GM12878 (cell line): Measurements from ENCODE around the gene FBN3. TPM values are rescaled to one million over a fixed set of nuclear protein-coding genes. Genes with fewer than 3 reads are reported as not detected.

Source experiments
- ATAC-seq: fragments of 200-7000 bp; cut with Tn5 transposase; 3 replicates; pipeline ENCODE4 v1.9.1; 2020; ENCODE audit warnings: mild to moderate bottlenecking, moderate library complexity
- BruUV-seq: library from RNA; stranded (reverse); fragments of 400-500 nt; replicated peaks from 2 replicates; lab custom pipeline; 2021; lab: Mats Ljungman, UMichigan
- CTCF ChIA-PET: fragments of 300-600 bp; sonication (Branson Sonifier 250); formaldehyde crosslinking; extraction: SDS; loops from one replicate; lab custom pipeline; 2021; ENCODE audit warnings: inconsistent platforms; lab: Yijun Ruan, JAX
- POLR2A ChIA-PET: fragments of 350-600 bp; formaldehyde crosslinking; extraction: SDS; loops from one replicate; lab custom pipeline; 2021; ENCODE audit warnings: inconsistent platforms; lab: Charles Lee
- RAD21 ChIA-PET: fragments of 300-600 bp; sonication (Branson Sonifier 250); formaldehyde crosslinking; loops from one replicate; lab custom pipeline; 2023; ENCODE audit warnings: antibody characterized with exemption; ENCODE audit not compliant: unreplicated experiment; lab: Charles Lee
- SMC1A ChIA-PET: fragments of 300-600 bp; sonication (Branson Sonifier 250); formaldehyde crosslinking; loops from one replicate; lab custom pipeline; 2023; ENCODE audit not compliant: unreplicated experiment, uncharacterized antibody; lab: Charles Lee
- DNase-seq: peaks from one replicate; pipeline ENCODE4 v3.0.0-alpha.2; 2011; ENCODE audit warnings: low read depth, low spot score
- FAIRE-seq: peaks from 3 replicates; lab custom pipeline; 2011; peaks lifted over from hg19 to GRCh38; lab: Jason Lieb, UNC
- H2AFZ ChIP-seq: 2 replicates; pipeline ENCODE4 v1.6.0; 2011; ENCODE audit warnings: low read depth, low read length, control low read depth; ENCODE audit not compliant: control insufficient read depth
- H3K27ac ChIP-seq: 2 replicates; pipeline ENCODE4 v1.5.1; 2011; ENCODE audit warnings: control low read depth; ENCODE audit not compliant: control insufficient read depth, insufficient read depth
- H3K27me3 ChIP-seq, 2 experiments: replicated peaks in 1 of 2; 2 replicates each; pipeline versions ENCODE4 v1.6.0 to v1.6.1; 2011; ENCODE audit warnings: low read length in 1 of 2; ENCODE audit not compliant: control insufficient read depth in 2 of 2, insufficient read depth in 2 of 2
- H3K36me3 ChIP-seq, 2 experiments: 2 replicates each; pipeline ENCODE4 v1.5.1; 2011; ENCODE audit warnings: low read length in 1 of 2; ENCODE audit not compliant: control insufficient read depth in 2 of 2, insufficient read depth in 2 of 2
- H3K4me1 ChIP-seq: 2 replicates; pipeline ENCODE4 v1.6.1; 2011; ENCODE audit warnings: mild to moderate bottlenecking, low read length, moderate library complexity, mixed read lengths; ENCODE audit not compliant: control insufficient read depth, insufficient read depth
- H3K4me2 ChIP-seq: 2 replicates; pipeline ENCODE4 v1.6.0; 2011; ENCODE audit warnings: control low read depth; ENCODE audit not compliant: control insufficient read depth, insufficient read depth
- H3K4me3 ChIP-seq: fragments of 200-600 bp; sonication (generic); 2 replicates; pipeline ENCODE4 v1.5.1; 2016
- H3K79me2 ChIP-seq: 2 replicates; pipeline ENCODE4 v1.6.0; 2011; ENCODE audit warnings: low read length; ENCODE audit not compliant: control insufficient read depth, insufficient read depth
- H3K9ac ChIP-seq: 2 replicates; pipeline ENCODE4 v1.8.0; 2011; ENCODE audit warnings: low read length, control low read depth, mixed read lengths; ENCODE audit not compliant: control insufficient read depth, insufficient read depth
- H3K9me3 ChIP-seq: replicated peaks from 3 replicates; pipeline ENCODE4 v1.5.1; 2011; ENCODE audit warnings: mild to moderate bottlenecking, low read length; ENCODE audit not compliant: control insufficient read depth, insufficient read depth
- H4K20me1 ChIP-seq: 2 replicates; pipeline ENCODE4 v1.6.0; 2011; ENCODE audit not compliant: control insufficient read depth, insufficient read depth
- BCL11A ChIP-seq: IDR thresholded peaks from 2 replicates; pipeline ENCODE4 v1.6.1; 2011; ENCODE audit warnings: low read depth, low read length
- CBX5 ChIP-seq: sonication (generic); IDR thresholded peaks from 2 replicates; pipeline ENCODE4 v1.6.1; 2016; ENCODE audit warnings: low read depth, moderate library complexity, mild to moderate bottlenecking, inconsistent platforms
- CREM ChIP-seq: IDR thresholded peaks from 2 replicates; pipeline ENCODE4 v1.6.1; 2014; ENCODE audit warnings: antibody characterized with exemption, low read depth
- EGR1 ChIP-seq, 2 experiments: IDR thresholded peaks; 1 replicate in 1 of 2; 2 replicates in 1 of 2; pipeline ENCODE4 v1.6.1; 2011 to 2012; ENCODE audit warnings: low read depth in 2 of 2, low read length in 2 of 2, borderline replicate concordance in 1 of 2, mild to moderate bottlenecking in 1 of 2, moderate library complexity in 1 of 2
- JUND ChIP-seq: IDR thresholded peaks from 2 replicates; pipeline ENCODE4 v1.6.1; 2012; ENCODE audit warnings: low read depth, mild to moderate bottlenecking, low read length, improper control_type of control experiment, moderate library complexity
- MLLT1 ChIP-seq: fragments of 450-650 bp; IDR thresholded peaks from 2 replicates; pipeline ENCODE4 v1.6.1; 2016; ENCODE audit warnings: mild to moderate bottlenecking
- NFYB ChIP-seq: IDR thresholded peaks from 2 replicates; pipeline ENCODE4 v1.6.1; 2011; ENCODE audit warnings: low read depth, mild to moderate bottlenecking, low read length, improper control_type of control experiment, moderate library complexity; ENCODE audit not compliant: insufficient read depth
- NR2C2 ChIP-seq: IDR thresholded peaks from 2 replicates; pipeline ENCODE4 v1.6.1; 2011; ENCODE audit warnings: borderline replicate concordance, low read depth; ENCODE audit not compliant: control insufficient read depth, insufficient read length
- RB1 ChIP-seq: fragments of 450-650 bp; formaldehyde crosslinking; IDR thresholded peaks from 2 replicates; pipeline ENCODE4 v1.6.1; 2017; ENCODE audit warnings: mild to moderate bottlenecking, borderline replicate concordance
- RELA ChIP-seq: fragments of 450-650 bp; IDR thresholded peaks from 2 replicates; pipeline ENCODE4 v1.8.0; 2014; ENCODE audit warnings: borderline replicate concordance; ENCODE audit not compliant: partially characterized antibody
- RFX5 ChIP-seq: IDR thresholded peaks from 2 replicates; pipeline ENCODE4 v1.6.1; 2011; ENCODE audit warnings: low read depth, low read length, improper control_type of control experiment
- SRF ChIP-seq, 2 experiments: IDR thresholded peaks; 2 replicates each; pipeline ENCODE4 v1.6.1; 2011; ENCODE audit warnings: low read depth in 2 of 2, low read length in 2 of 2, mild to moderate bottlenecking in 1 of 2, moderate library complexity in 1 of 2
- SUPT20H ChIP-seq: IDR thresholded peaks from 2 replicates; pipeline ENCODE4 v1.6.1; 2011; ENCODE audit warnings: low read depth, mild to moderate bottlenecking, low read length, moderate library complexity, borderline replicate concordance; ENCODE audit not compliant: control insufficient read depth
- USF1 ChIP-seq: IDR thresholded peaks from 2 replicates; pipeline ENCODE4 v1.6.1; 2011; ENCODE audit warnings: borderline replicate concordance, low read depth, mild to moderate bottlenecking, moderate library complexity, mixed read lengths, low read length; ENCODE audit not compliant: insufficient read depth; ENCODE audit errors: extremely low read length
- YBX1 ChIP-seq: fragments of 450-650 bp; IDR thresholded peaks from 2 replicates; pipeline ENCODE4 v1.6.1; 2016; ENCODE audit warnings: antibody characterized with exemption
- YY1 ChIP-seq: IDR thresholded peaks from 2 replicates; pipeline ENCODE4 v1.6.1; 2011; ENCODE audit warnings: low read depth, mild to moderate bottlenecking, low read length
- ZNF592 ChIP-seq: fragments of 450-650 bp; IDR thresholded peaks from 2 replicates; pipeline ENCODE4 v1.6.1; 2017; ENCODE audit warnings: mild to moderate bottlenecking, moderate library complexity
- WGBS: methylation state at CpG from one replicate; pipeline ENCODE4 v1.1.6; 2016; ENCODE audit warnings: low lambda C conversion rate; ENCODE audit not compliant: insufficient replicate concordance, insufficient coverage; ENCODE audit errors: missing lambda C conversion rate; 5-methylcytosine and 5-hydroxymethylcytosine counted together
- in situ Hi-C: fragments of 300-500 bp; cut with MboI; formaldehyde crosslinking; loops from 9 replicates; pipeline ENCODE4 v1.14.3; 2018; ENCODE audit warnings: mixed read lengths
- intact Hi-C: fragments of 100-400 bp; cut with micrococcal nuclease; formaldehyde crosslinking; loops from one replicate; pipeline ENCODE4 v1.14.2; 2022; ENCODE audit not compliant: unreplicated experiment
- polyA plus RNA-seq, 11 experiments: library from polyadenylated mRNA; depleted of rRNA in 4 of 11; unstranded in 6 of 11; stranded (reverse) in 5 of 11; fragments of >200 nt; fragmentation: Nextera tagmentation in 4 of 11; fragmentation: Illumina TruSeq in 1 of 11; extraction: Ambion mirVana in 4 of 11; extraction: Trizol in 1 of 11; gene quantifications; 1 replicate in 1 of 11; 2 replicates in 10 of 11; pipeline versions ENCODE4 v1.2.1 to v1.2.3, GENCODE V29; 2011 to 2016; ENCODE audit warnings: inconsistent platforms in 2 of 11, missing spikeins in 2 of 11, low read depth in 1 of 11
- total RNA-seq, 4 experiments: library from RNA; depleted of rRNA in 3 of 4; stranded (reverse); fragments of >200 nt in 3 of 4; fragmentation: Illumina TruSeq in 1 of 4; extraction: Trizol in 1 of 4; gene quantifications; 2 replicates each; pipeline versions ENCODE4 v1.2.1 to v1.2.3, GENCODE V29; 2013 to 2021

Gene FBN3
- total and polyA plus RNA-seq, 10 of the 15 experiments (the other 5 are each of a cell fraction or from before 2014, with no cell fraction given), result 0.05 TPM; not detected in 9

GRCh38 chr19:8074501-8074900 is 74.9 kb downstream of the FBN3 start:
- H3K9me3 ChIP-seq, result peaks cover 5% of the 10 kb centered on the region; the same call in 2 of the 3 replicates
- ATAC-seq, result no peak
- DNase-seq, result no peak
- TF ChIP-seq YY1 (0 out of 2 replicates have a peak, but pooled peaks have one; percentile 15), EGR1 (IDR thresholded peaks at IDR 0.05; ENCODE audit: borderline replicate concordance in 1 of 2, low read depth in 2 of 2, low read length in 2 of 2) (no peak), JUND (no peak), ZNF592 (no peak), CBX5 (no peak), RB1 (no peak), RFX5 (no peak), SUPT20H (no peak), USF1 (no peak), RELA (no peak), NR2C2 (peak; percentile 64), SRF (IDR thresholded peaks at IDR 0.05; ENCODE audit: low read depth in 2 of 2, low read length in 2 of 2) (peak in 1 of 2 experiments; percentile 87; a peak in 1 of 4 replicates), YBX1 (no peak), NFYB (no peak), CREM (no peak), BCL11A (no peak), MLLT1 (peak; percentile 97)
- RAD21 ChIA-PET, result no interaction called here
- POLR2A ChIA-PET, result no interaction called here
- no peak overlapping the region for H3K4me2 ChIP-seq
- no peak overlapping the region for H3K9ac ChIP-seq
- H3K4me3 ChIP-seq, result no peak overlapping the region
- no peaks in the 10 kb centered on the region for H3K79me2 ChIP-seq
- CTCF ChIA-PET, result no interaction called here
- BruUV-seq, result no TSS peak
- no peaks in the 10 kb centered on the region for H3K36me3 ChIP-seq
- no peaks in the 10 kb centered on the region for H3K27me3 ChIP-seq
- 7% methylated on average over 1 of the region's 1 CpG for WGBS
- no peaks in the 10 kb centered on the region for H3K4me1 ChIP-seq
- SMC1A ChIA-PET, result no interaction called here
- in situ Hi-C loops (no loop called here), intact Hi-C loops (no loop called here)
- no peak overlapping the region for H2AFZ ChIP-seq
- H3K27ac ChIP-seq, result no peak overlapping the region
- no peaks in the 10 kb centered on the region for H4K20me1 ChIP-seq
- no peak for FAIRE-seq
